NCI-H524 treated with DMSO at 0.1 percent for 48 hours (cell line): ENCODE data around the gene ZFP36L2.

Experiments
- DNase-seq: peaks from one replicate; lab custom pipeline; 2025; lab: John Stamatoyannopoulos, UW

The ZFP36L2 gene

GRCh38 chr2:43186321-43186678, 40.1 kb downstream of the ZFP36L2 start:
- DNase-seq: no peak

- no peak for DNase-seq
These were observed 41.3 kb downstream of the ZFP36L2 start for GRCh38 chr2:43185146-43185545.

DNA sequence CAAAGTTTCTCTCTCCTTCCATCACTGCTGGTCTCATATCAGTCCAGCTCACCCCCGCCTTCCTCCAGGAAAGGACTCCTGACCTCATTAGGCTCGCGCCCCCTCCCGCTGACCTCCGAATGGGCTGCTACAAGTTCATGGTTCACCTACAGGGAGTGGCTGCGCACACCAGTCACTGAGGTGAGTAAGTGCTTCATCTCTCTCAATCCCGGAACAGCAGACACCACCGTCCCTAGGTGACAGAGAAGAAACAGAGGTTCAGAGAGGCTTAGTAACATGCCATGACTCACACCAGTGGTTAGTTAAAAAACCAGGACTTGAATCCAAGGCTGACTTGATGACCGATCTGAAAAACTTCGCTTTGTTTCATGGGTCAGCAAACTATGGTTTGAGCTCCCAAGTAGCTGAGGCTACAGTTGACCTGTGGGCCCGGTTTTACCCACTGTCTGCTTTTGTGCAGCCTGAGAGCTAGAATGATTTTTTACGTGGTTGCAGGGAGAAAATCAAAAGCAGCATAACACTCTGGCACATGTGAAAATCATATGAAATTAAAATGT, 42.0 kb downstream of the ZFP36L2 start:
- DNase-seq: no peak

DNA sequence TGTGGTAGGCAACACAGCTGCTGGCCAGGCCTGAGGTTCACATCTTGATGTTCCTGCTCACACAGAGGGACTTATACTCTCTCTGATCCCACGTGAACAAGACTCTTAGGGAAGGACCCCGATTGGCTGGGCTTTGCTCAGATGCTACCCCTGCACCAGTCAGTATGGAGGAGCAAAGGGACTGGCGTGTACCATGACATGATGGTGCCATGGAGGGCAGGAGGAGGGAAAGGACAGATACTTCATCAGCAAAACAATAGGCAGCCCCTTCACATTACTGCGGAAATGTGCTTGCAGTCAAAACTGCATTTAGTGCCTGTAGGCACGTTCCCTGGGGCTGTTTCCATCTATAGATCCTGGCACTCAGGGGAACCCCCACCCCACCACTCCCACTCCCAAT, 42.7 kb downstream of the ZFP36L2 start:
- no peak for DNase-seq

DNA sequence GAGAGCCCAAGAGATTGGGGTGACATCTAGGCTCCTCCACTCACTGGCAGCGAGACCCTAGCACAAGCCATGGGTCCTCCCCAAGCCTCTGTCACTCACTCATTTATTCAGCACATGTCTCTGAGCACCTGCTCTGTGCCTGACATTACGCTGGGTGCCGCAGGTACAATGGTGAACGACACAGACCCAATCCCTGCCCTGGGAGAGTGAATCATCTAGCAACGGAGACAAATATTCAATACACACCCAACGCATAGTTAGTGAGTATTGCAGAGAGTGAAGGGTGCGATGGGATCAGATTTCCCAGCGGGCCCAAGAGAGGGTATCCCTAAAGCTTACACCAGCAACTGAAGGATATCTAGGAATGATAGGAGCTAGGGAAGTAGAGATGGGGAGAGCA, 45.5 kb downstream of the ZFP36L2 start:
- DNase-seq: no peak

DNA sequence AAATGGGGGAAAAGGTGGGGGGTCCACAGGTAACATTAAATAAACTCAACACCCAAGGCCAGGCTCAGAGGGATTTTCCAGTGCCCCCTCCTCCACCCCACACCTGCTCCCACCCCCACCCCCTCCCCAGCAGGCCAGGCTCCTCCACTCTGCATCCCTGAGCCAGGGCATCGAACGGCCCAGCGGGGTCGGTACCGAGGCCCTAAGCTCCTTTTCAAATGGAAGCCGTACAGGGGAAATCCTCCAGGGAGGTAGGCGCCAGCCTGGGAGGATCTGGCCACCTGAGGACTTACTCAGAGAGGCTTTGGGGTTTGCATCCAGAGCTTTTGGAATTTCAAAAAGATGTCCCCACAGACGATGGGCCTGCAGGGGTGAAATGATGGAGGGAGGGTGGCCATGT, 46.5 kb downstream of the ZFP36L2 start:
- no peak for DNase-seq

GRCh38 chr2:43178602-43179542, 47.5 kb downstream of the ZFP36L2 start:
- no peak for DNase-seq

- no peak for DNase-seq
These were observed 48.3 kb downstream of the ZFP36L2 start for GRCh38 chr2:43178055-43178598.

DNA sequence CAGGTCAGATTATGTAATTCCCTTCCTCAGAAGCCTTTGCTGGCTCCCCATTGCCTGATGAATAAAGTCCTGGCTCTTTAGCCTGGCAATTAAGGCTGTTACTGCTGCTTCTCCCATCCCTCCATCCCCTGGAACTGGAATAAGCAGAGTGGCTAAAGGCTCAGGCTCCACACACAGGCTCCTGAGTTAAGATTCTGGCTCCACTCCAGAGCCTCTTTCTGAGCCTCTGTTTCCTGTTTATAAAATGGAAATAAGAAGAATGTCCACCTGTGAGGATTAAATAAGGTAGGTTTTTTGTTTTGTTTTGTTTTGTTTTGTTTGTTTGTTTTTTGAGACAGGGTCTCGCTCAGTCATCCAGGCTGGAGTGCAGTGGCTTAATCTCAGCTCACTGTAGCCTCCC, 50.0 kb downstream of the ZFP36L2 start:
- DNase-seq: no peak

DNA sequence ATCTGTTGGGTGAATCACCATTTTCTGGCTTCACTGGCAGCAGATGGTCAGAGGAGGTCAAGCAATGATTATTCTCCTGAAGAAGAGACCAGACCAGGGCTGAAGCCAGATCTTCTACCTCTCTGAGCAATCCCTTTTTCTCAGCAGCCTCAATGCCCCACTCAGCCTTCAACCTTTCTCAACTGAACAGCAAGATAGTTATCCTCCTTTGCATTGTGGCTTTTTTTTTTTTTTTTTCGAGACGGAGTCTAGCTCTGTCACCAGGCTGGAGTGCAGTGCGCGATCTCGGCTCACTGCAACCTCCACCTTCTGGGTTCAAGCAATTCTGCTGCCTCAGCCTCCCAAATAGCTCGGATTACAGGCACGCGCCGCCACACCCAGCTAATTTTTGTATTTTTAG, 50.5 kb downstream of the ZFP36L2 start:
- DNase-seq: no peak

- DNase-seq: no peak
These were observed 51.4 kb downstream of the ZFP36L2 start for GRCh38 chr2:43175020-43175441.

- no peak for DNase-seq
These were observed 52.0 kb downstream of the ZFP36L2 start for GRCh38 chr2:43174368-43174916.
